Stromal cell of bone marrow (primary cell): ENCODE results near the gene BTG4.
A peak's percentile ranks its signal among the peaks of the same experiment; 100 is the strongest.

Source experiments
- DNase-seq: peaks from one replicate; pipeline ENCODE4 v3.0.0-alpha.2; 2012; ENCODE audit warnings: low read depth

BTG4 gene

DNA sequence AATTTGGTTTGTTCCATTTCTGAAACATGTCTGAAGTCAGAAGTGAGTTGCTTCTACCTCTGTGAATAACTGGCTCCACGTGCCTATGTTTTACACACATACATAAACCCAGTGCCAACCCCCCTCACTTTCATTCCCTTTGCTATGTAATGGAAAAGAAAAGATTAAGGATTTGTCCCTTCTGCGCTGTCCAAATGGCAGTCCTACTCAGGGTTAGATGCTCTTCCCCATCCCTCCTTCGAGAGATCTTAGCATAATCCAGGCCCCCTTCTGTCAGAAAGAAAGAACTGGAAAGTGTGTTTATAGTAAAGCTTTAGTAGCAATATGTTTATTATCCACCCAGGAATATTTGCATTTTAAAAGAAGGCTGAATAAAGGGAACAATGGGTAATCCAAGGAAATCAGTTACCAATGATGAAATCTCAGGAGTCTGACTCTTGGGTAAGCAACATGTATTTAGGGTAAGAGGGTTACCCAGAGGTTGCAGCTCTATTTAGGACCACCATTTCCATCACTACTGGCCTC is 25.2 kb upstream of the BTG4 start:
- DNase-seq, result no peak

DNA sequence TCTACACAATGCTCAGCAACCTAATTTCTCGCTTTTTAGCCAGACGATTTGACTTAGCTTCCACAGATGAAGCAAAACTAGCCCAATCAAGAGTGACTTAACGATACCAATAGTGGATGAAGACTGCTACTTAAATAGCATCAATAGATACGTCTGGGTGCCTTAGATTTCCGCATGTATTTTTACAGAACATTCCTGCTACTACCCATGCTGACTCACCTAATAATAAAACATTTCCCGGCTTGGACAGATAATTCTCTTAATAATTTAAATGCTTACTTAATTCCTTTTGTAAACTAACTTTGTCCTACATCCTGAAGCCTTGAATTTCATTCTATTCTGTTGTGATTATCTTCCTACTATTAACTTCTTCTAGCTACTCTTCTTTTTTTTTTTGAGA is 23.1 kb upstream of the BTG4 start:
- no peak for DNase-seq

DNA sequence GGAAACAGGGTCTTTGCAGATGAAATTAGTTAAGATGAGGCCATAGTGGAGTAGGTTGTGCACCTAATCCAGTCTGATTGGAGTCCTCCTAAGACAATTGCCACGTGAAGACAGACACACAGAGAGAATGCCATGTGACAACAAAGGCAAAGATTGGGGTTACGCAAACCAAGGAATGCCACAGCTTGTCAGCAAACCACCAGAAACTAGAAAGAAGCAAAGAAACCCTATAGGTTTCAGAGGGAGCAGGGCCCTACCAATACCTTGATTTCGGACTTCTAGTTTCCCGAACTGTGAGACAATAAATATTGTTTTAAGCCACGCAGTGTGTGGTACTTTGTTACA is 20.2 kb upstream of the BTG4 start:
- no peak for DNase-seq

DNA sequence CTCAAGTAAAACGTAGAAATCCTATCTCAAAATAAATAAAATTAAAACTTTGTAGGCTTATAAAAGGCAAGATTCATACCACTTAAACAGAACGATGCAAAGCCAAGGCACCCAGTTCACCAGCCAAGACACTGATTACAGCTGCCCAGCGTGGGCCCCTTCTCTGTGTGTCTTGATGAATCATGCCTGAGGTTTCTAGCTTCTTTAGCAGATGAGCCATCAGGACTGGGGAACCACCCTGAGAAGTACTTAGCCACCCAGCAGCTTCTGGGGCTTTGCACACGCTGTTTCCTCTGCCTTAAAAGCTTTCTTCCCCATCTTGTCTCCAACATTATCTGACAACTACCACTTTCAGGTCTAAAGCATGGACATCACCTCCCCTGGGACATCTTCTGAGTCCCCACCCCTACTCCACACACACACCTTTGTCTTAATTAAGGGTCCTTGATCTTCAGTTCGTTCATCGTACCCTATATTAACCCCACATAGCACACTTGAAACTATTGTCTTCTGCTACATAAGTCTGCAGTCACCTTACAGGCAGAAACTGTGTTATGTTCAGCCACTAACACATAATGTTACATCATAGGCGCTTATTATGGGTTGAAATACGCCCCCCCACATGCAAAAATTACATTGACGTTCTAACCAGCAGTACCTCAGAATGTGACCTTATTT is 19.6 kb upstream of the BTG4 start:
- peak; percentile 86 for DNase-seq

DNA sequence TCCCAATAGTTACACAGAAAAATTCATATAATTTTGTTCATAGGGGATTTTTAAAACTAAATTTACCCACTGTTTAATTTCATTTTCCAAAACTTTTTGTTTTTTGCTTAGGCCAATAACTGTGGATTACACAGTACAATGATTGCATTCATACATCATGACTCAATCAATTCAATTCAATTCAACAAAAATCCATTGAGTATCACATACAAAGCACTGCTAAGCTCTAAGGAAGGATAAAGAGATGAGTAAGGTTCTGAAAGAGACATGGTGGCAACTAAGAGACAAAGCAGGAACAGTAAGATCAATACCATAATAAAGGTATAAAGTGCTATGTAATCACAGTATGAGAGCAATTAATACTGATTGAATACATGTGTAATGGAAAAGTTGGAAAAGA is 18.9 kb upstream of the BTG4 start:
- no peak for DNase-seq

DNA sequence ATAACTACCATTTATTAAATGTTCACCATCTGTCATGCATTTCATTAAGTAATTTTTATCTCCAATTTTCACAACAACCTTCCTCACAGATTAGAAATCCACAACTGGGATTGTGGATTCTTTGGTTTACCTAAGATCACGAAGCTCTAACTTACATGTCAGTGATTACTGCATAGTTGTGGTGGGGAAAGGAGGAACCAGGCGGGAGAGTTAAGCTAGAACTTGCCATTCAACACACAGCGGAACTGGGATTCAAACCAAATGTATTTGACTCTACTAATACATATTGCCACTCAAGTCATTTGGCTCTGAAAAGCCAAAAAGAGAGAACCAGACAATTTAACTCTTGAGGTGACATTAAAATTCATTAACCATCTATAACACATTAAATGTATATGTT is 17.9 kb upstream of the BTG4 start:
- no peak for DNase-seq

DNA sequence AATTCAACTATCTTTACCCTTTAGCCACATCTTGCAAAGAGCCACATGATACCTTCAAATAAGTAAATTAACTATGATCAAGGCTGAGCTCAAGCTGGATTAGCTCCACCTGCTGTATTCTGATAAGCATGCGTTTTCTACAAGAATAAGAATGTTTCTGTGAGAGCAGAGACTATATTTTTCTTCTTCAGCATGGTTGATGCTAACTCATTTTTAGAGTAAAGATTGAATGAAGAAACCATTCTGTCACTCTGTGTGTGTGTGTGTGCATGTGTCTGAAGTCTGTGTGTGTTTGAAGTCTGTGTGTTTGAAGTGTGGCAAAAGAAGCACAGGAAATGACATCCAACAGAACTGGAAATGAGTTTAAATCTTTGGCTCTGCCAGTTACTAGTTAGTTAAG is 16.4 kb upstream of the BTG4 start:
- no peak for DNase-seq

DNA sequence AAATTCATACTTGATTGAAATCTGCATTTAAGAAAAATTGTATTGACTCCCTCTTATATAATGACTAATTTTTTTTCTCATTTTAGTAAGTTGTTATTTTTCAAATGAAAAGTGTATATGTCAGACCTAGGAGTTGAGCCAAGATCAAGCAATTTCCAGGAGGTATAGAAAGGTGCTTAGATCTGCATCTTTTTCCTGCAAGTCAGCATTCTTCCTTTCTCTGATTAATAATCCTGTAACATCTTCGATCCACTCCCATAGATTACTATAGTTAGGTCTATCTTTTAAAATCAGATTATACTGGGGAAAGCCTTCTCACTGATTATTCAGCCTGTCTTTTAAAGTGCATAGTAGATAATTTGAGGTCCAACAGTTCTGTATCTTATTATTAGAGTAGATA is 15.1 kb upstream of the BTG4 start:
- DNase-seq, result no peak

DNA sequence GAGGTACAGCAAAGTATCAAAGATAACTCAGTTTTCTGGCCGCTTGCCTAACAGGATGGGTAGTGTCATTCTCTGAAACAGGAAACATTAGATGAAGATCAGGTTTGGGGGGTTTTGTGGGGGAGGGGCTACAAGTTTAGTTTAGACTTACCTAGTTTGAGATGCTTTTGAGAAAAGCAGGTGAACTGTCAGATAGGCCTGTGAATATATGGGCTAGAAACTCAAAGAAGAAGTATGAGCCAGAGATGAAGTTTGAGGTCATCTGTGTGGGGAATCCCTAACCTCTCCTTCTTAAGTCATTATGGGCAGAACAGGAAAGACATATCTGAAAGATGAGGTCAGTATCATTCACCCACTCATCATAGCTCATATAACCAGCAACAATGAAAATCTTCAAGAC is 14.3 kb upstream of the BTG4 start:
- no peak for DNase-seq

DNA sequence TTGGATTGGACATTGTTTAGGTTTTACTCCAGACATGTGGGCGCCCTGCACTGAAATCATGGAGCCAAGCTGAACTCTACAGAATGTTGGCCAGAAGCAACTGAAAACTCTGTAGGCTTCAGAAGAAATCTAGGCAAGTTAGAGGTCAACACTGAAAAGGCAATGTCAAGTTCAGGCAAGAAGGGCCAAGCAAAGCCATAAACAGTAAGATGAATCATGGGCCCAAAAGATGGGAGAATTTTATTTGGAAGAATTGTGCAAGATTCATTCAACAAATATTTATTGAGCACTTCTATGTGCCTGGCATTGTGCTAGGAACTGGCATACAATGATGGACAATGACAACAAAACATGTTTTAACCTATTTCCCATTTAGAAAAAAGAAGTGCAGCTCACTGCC is 13.3 kb upstream of the BTG4 start:
- DNase-seq, result no peak

DNA sequence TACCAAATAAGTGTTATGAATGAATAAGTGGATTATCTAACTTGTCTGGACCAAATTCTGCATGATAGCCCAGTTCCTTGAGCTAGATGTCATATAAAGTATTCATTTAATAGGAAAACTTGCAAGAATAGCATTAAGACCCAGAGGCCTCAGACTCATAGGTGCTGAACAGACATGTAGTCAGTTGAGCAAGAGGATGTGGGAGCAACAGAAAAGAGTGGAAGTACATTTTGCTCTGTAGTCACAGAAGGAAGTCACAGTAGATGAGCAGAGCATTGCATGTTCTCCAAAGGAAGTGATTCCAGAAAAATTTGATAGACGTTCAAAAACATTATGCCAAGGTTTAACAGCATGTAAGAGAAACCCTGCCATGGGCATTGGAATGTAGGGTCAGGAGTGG is 11.9 kb upstream of the BTG4 start:
- DNase-seq, result no peak

DNA sequence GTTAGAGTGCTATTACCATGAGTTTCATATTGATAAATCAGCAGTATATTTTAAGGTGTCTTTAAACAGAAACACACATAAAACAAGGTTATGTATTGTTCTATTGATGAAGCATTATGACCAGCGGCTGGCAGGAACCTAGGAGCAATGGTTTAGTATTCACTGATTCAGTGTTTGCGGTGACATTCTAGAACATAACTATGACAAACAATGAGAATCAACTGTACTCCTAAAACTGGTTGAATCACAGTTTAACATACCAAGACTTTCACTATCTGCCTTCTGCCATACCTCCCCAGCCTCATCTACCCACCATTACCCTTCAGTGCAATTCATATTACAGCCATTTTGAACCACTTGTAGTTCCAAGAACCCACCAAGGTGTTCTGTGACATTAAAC is 11.2 kb upstream of the BTG4 start:
- no peak for DNase-seq

DNA sequence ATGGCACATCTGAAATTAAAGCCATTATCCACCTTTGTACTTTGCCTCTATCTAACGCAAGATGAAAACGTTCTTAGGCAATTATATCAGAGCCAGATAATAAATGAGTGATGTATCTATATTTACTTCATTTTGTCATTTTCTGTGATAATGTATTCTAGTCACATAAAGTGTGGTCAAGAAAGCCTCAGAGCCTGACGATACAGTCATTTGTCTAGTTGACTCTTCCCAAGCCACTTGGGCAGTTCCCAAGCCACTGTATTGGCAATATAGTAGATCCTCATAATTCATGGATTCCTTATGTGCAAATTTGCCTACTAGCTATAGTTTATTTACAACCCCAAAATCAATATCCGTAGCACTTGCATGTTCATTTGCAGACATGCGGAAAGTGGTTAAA is 10.2 kb upstream of the BTG4 start:
- no peak for DNase-seq

DNA sequence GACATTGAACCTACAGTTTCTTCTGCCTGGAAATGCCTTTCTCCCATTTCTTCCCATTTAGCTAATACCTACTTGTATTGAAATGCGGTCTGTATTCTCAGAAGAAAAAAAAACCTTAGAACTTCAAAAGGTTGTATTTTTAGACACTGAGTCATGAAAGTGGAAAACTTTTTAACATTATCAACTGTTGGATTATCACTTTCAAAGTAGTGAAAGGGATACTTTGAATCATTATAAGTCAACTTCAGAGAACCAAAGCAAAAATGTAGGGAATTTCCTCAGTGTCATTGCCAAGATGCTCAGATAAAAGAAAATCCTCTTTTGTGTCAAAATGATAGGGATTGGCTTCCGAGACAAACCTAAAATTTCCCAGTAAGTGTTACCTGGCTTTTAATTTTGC is 8.9 kb upstream of the BTG4 start:
- no peak for DNase-seq

DNA sequence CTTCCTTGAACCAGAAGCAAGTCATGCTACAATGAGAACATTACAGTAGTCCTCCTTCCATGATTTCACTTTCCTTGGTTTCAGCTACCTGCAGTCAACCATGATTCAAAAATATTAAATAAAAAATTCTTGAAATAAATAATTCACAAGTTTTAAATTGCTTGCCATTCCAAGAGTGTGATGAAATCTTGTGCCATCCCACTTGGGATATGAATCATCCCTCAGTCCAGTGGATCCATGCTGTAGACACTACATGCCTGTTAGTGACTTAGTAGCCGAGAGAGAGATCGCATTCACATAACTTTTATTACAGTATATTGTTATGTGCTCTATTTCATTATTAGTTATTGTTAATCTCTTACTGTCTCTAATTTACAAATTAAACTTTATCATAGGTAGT is 8.4 kb upstream of the BTG4 start:
- DNase-seq, result no peak

DNA sequence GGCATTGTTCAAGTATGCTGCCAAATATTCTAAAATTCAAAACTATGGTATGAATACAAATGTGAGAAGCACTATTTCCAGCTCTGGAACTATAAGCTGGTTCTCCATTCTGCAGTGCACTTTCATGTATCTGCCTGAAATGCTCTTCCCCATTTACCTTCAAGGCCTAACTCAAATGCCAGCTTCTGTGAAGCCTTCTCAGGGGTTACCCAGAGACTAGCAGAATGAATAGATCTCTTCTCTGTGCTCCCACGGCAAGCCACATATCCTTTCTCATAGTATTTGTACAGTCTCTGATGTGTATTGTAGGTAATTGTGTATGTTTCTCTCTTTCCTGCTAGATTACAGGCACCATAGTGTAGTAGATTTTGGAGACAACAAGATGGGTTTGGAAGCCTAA is 6.5 kb upstream of the BTG4 start:
- DNase-seq, result no peak

DNA sequence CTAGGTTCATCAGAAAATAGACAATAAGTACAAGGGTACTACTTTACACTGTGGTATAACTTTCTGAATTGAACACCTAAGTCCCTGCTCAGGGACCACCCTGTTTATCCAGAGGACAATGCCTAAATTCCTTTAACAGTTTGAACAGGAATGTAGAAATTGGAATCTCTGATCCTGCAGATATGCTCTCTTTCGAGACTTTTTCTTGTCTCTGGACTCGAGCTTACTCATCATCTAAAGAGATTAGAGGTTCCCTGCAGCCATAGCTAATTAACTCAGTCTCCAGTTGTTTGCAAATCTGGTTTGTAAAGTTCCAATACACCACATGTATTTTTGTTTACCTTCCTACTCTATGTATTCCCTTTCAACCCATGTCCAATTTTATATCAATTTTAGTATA is 3.4 kb upstream of the BTG4 start:
- DNase-seq, result no peak

DNA sequence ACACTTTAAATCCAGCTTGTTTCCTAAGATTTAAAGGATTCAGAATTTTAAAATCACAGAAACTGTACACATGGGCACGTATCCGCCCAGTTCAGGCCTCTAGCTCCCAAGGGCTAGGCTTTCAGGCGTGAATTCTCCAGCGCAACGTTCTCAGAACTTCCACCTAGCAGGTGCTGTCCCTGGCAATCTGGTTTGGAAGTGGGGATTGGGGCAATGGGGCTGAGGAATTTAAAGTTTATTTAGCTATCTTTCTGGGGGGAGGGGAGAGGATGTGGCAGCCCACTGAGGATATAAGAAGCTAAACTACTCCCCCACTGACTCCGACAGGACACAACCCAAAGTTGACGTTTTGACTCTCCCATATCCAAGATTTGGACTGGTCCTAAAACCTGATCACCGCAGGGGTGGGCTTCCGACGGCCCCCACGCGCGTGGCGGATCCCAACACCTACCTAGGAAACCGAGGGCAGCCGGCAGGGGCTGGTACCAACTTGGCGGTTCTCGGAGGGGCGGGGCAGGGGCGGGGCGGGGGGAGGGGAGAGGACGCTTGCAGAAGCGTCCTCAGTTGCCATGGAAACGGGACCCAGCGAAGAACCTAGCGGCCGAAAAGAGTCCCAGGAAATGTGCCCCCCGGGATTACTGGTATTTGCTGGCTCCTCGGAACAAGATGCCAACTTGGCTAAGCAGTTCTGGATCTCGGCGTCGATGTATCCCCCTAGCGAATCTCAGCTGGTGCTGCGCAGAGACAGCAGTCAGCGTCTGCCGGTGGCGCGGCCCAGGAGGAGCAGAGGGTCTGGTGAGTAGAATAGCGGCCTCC is 2.2 kb upstream of the BTG4 start, which contains the start of gene HOATZ:
Gene HOATZ, plus strand, starts transcription at position 563 of the 816 bp plus-strand sequence. Its CDS starts 7 bp downstream, at position 570.
- DNase-seq, result no peak

DNA sequence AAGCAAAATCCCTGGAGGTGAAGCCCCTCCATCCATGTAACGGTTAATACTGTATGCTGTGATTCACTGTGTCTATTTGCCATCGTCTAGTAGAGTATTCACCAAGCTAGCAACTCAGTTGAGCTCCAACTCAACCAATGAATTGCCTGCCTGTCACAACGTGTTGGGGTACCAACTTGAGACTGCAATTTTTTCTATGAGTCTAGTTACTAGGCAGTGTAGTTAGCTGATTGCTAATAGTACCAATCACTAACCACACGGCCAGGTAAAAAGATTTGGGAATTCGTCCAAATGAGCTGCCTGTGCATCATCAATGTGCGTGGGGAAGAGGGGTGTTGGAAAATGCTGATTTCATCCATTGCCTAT is 1.0 kb upstream of the BTG4 start:
- DNase-seq, result no peak

DNA sequence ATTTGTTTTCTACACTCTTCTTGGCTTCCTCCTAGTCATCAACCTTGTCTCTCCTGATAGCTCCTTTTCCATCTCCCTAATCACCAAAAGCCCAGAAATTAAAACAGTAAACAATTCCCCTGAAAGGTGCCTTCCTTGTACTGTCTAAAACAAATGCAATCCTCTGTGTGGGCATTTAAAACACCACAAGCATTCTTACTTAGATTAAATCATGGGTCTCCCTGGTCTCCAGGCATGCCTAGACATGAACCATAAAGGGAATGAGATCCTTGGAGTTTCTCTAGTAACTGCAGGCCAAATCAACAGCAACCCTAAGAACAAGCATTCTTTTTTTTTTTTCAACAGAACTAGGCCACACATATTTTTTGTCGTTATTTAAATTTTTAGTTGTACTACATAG is 1.9 kb downstream of the BTG4 start:
- DNase-seq, result no peak

DNA sequence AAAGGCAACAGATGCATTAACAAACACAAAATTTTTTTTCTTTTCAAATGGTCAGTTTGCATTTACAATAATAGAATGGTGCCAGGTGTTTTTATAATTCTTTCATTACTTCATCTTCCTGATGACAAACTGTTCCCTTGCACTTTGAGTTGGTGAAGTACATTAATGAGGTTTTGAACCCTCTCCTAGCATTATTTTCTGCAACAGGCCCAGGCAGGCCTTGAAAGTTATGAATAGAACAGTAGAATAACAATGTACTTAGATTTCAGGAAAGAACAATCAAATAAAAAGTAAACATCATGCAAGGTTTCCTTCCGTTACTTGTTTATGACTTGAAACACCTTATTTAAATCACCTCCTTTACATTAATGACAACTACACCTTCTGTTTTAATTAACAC is 9.6 kb downstream of the BTG4 start:
- no peak for DNase-seq

DNA sequence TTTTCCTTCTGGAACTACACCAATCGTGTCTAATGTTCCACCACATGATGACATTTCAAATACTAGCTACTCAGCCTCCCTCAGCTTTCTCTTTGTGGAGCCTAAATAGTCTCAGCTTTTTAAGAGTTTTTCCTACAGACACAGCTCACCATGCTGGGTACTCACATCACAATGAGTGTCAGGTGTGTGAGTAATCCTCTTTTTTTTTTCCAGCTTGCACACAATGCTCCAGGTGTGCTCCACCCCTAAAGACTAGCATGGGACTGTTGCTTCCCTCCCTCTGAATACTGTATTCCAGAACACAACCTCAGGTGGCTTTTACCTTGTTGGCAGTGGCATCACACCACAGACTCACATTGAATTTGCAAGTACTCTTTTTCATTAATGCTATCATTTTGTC is 11.7 kb downstream of the BTG4 start:
- no peak for DNase-seq

DNA sequence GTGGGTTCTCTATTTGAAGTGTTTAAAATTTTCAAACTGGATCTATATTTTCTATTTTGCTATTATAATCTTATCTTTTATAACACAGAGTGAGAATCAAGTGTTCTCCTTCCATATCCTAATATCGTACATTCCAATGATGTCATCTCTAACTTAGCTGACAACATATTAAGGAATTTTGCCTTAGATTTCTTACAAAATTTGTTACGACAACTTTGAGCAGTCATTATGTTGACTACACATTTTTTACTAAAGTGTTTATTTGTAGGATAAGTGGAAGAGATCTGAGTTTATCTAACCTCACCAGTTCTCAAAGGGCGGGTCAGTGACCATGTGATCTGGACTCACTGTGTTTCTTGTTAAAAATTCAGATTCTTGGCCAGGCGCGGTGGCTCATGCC is 12.7 kb downstream of the BTG4 start:
- no peak for DNase-seq

DNA sequence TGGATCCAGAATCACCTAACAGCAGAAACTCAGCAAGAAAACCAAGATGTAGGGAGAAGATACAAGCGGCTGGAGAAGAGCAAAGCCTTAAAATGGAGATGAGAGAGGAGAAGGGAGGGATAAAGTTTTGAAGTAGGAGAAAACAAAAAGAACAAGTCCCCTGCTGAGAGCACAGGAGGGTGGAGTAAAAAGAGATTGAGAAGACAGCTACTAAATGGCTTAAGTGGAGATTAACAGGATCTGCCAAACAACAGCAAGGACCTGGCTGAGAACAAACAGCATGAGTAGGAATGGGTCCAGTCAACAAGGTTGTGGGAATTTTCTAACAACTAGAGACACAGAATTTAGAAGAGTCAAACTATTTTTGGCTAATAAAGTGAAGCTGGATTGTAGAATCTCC is 18.1 kb downstream of the BTG4 start:
- no peak for DNase-seq
